ACHN (cell line): ENCODE data around the gene CFAP221.
A peak's percentile ranks its signal among the peaks of the same experiment; 100 is the strongest.

ENCODE experiments used
- DNase-seq: peaks from one replicate; pipeline ENCODE4 v3.0.0-alpha.2; 2015
- in situ Hi-C: cut with HindIII; loops from 2 replicates; pipeline ENCODE4 v1.10.0; 2017; ENCODE audit warnings: low sequenced_read_pairs, low pct_ligation_motif_present, low pct_unique_long_range_greater_than_20kb

Gene CFAP221

GRCh38 chr2:119662297-119662696 lies 118.0 kb downstream of the CFAP221 start:
- in situ Hi-C loops, result no loop called here

GRCh38 chr2:119668546-119668945 lies 124.3 kb downstream of the CFAP221 start:
- no peak for DNase-seq
- in situ Hi-C loops, result no loop called here

More at GRCh38 chr2:119662297-119662696, 118.0 kb downstream of the CFAP221 start:
- no peak for DNase-seq

GRCh38 chr2:119671016-119671415 lies 126.8 kb downstream of the CFAP221 start:
- in situ Hi-C loops, result no loop called here
- DNase-seq, result no peak

GRCh38 chr2:119671752-119672151 lies 127.5 kb downstream of the CFAP221 start:
- in situ Hi-C loops, result no loop called here
- DNase-seq, result no peak

- DNase-seq, result no peak
- in situ Hi-C loops, result no loop called here
Measured at GRCh38 chr2:119672161-119672862, 128.1 kb downstream of the CFAP221 start.

GRCh38 chr2:119673796-119674195 lies 129.5 kb downstream of the CFAP221 start:
- no peak for DNase-seq

GRCh38 chr2:119674711-119675500 lies 130.7 kb downstream of the CFAP221 start:
- in situ Hi-C loops, result no loop called here
- DNase-seq, result no peak

More at GRCh38 chr2:119673796-119674195, 129.5 kb downstream of the CFAP221 start:
- in situ Hi-C loops, result no loop called here

- no peak for DNase-seq
Measured at GRCh38 chr2:119678021-119678656, 133.9 kb downstream of the CFAP221 start.

GRCh38 chr2:119679526-119679837 lies 135.2 kb downstream of the CFAP221 start:
- DNase-seq, result no peak
- in situ Hi-C loops, result no loop called here

More at GRCh38 chr2:119678021-119678656, 133.9 kb downstream of the CFAP221 start:
- in situ Hi-C loops, result no loop called here

- in situ Hi-C loops, result no loop called here
- no peak for DNase-seq
Measured at GRCh38 chr2:119679846-119680245, 135.6 kb downstream of the CFAP221 start.

GRCh38 chr2:119680457-119681202 lies 136.4 kb downstream of the CFAP221 start:
- DNase-seq, result no peak
- in situ Hi-C loops, result no loop called here

GRCh38 chr2:119681203-119681867 lies 137.1 kb downstream of the CFAP221 start:
- DNase-seq, result no peak
- in situ Hi-C loops, result no loop called here

- in situ Hi-C loops, result no loop called here
- no peak for DNase-seq
Measured at GRCh38 chr2:119681868-119682220, 137.6 kb downstream of the CFAP221 start.

GRCh38 chr2:119682578-119682977 lies 138.3 kb downstream of the CFAP221 start:
- no peak for DNase-seq
- in situ Hi-C loops, result no loop called here

- in situ Hi-C loops, result no loop called here
- no peak for DNase-seq
Measured at GRCh38 chr2:119683074-119683712, 138.9 kb downstream of the CFAP221 start.

GRCh38 chr2:119683713-119684443 lies 139.6 kb downstream of the CFAP221 start:
- peak; percentile 80 for DNase-seq
- in situ Hi-C loops, result no loop called here

GRCh38 chr2:119684518-119684917 lies 140.3 kb downstream of the CFAP221 start:
- no peak for DNase-seq
- in situ Hi-C loops, result no loop called here
